Measurements from ENCODE around the gene CHRNA5.

CHRNA5 gene

DNA sequence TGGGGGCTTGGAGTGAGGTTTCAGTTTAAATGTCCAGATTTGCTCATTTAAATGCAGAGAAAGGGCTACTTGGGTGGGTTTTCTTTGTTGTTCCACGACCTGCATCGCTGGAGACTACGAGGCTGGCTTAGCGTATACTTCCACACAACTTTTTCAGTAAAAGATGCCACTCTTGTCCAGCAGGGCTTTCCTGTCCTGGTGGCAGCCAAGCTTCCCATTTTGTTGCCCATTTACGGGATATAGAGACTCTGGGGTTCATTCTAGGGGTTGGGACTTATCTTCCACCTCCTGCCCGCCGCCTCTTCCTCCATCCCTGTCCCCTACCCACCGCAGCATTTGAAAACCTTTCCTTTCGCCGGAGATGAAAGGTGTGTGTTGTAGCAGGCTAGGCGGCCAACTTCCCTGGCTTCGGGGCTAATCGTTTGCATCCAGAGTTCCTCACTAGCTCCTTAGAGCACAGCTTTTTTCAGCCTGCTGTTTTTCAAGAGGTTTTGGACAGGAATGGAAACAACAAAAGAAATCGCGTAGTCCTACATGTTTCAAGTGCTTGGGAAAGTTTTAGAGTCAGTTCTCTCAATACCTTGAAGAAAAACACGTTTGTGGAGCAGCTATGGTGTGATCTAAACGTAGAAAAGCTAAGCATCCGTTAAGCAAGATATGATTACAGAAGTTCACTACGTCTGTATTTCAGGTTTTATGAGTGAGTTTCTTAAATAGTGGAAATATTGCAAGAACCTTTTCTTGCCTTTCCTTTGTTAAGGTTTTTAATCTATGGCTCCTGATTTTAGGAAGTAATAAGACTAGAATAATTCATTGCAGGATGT is 843 bp downstream of the CHRNA5 start:
- H3K9ac ChIP-seq (ENCODE audit: low read depth, low read length), result peak overlapping the region; percentile 92
- H3K4me1 ChIP-seq (ENCODE audit: insufficient read depth, low read length), result peaks cover 5% of the 10 kb centered on the region; the same call in 1 of the 2 replicates
- peak overlapping the region; percentile 97 for H3K4me3 ChIP-seq (ENCODE audit: low read length)
- no peaks in the 10 kb centered on the region for H3K36me3 ChIP-seq (ENCODE audit: insufficient read depth, low read depth, low read length)
- peak overlapping the region; percentile 46 for H3K27ac ChIP-seq (ENCODE audit: low read length)
- H3K9me3 ChIP-seq (ENCODE audit: insufficient read depth, low read depth, low read length), result no peaks in the 10 kb centered on the region
- H3K27me3 ChIP-seq (ENCODE audit: insufficient read depth, low read length), result 0 out of 2 replicates have a peak, but pooled peaks cover 3% of the 10 kb centered on the region

DNA sequence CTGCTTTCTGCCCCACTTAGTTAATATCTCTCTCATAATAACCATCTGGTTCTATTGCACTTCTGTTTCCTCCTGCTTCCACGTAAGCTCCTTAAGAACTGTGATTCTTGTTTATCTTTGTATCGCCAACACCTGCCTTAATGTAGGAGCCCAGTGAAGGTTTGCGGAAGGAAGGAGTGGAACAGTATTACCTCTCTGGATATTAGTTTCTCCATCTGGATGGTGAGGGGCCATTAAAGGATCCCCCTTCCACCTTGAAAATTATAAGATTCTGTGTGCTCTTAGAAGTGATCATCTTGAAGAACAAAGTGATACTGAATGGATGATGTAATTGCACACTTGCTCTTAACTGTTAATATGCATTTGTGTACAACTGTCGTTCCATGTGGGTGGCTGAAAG is 2.2 kb downstream of the CHRNA5 start:
- H3K36me3 ChIP-seq (ENCODE audit: insufficient read depth, low read depth, low read length), result no peaks in the 10 kb centered on the region
- H3K9me3 ChIP-seq (ENCODE audit: insufficient read depth, low read depth, low read length), result no peaks in the 10 kb centered on the region
- no peak overlapping the region for H3K27ac ChIP-seq (ENCODE audit: low read length)
- no peak overlapping the region; the same call in 1 of the 2 replicates for H3K4me3 ChIP-seq (ENCODE audit: low read length)
- H3K9ac ChIP-seq (ENCODE audit: low read depth, low read length), result no peak overlapping the region
- H3K4me1 ChIP-seq (ENCODE audit: insufficient read depth, low read length), result peaks cover 5% of the 10 kb centered on the region; the same call in 1 of the 2 replicates
- 0 out of 2 replicates have a peak, but pooled peaks cover 3% of the 10 kb centered on the region for H3K27me3 ChIP-seq (ENCODE audit: insufficient read depth, low read length)

DNA sequence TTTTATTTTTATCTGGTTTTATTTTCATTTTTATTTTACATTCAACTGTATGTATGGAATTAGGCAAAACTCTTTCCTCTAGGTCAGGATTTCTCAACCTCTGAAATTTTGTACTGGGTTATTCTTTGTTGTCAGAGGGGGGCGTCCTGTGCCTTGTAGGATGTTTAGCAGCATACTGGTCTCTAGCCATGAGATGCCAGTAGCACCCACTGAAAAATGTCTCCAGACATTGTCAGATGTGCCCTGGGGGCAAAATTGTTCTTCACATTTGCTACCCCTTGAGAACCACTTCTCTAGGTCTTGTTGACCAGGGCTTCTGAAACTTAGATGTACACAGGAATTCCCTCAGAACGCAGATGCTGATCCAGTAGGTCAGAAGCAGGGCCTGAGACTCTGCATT is 5.4 kb downstream of the CHRNA5 start:
- Histone ChIP-seq H3K9me3 (ENCODE audit: insufficient read depth, low read depth, low read length) (no peaks in the 10 kb centered on the region), H3K27ac (ENCODE audit: low read length) (no peak overlapping the region), H3K9ac (ENCODE audit: low read depth, low read length) (no peak overlapping the region), H3K27me3 (ENCODE audit: insufficient read depth, low read length) (no peaks in the 10 kb centered on the region), H3K36me3 (ENCODE audit: insufficient read depth, low read depth, low read length) (no peaks in the 10 kb centered on the region), H3K4me1 (ENCODE audit: insufficient read depth, low read length) (no peaks in the 10 kb centered on the region), H3K4me3 (ENCODE audit: low read length) (no peak overlapping the region)

DNA sequence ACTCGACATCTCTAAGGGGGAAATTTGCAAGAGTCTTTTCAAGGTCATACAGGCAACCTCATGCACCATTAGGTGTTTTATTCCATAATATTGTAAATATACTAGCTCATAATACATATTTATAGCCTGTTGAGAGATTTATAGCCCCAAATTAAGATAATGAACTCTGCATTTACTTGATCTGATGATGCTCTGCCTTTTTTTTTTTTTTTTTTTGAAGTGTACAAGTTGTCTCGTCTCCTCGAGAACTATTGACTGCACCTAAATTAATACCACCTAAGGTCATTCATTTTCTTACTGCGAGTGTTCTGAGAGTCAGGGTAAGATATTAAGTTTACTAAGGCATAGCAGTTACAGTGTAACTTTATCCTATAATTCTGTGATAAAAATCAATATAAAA is 6.1 kb downstream of the CHRNA5 start:
- H3K9ac ChIP-seq (ENCODE audit: low read depth, low read length), result no peak overlapping the region

DNA sequence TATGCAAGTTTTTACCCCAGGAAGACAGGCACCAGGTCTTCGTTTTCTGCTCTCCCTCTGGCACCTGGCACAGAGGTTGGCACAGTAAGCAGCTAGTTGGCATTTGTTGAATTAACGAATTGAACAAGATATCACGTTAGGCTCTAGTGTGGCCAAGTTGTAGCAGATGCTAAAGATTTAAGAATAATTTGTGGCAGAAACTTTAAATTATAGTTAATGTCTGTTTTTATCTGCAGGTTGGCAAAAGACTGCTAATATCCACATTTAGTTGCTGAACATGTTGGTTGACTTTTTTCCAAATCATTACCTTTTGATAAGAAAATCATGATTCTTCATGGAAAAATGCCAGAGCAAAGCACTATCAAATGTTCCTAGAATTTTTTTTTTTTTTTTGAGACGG is 8.1 kb downstream of the CHRNA5 start:
- no peak overlapping the region for H3K4me3 ChIP-seq (ENCODE audit: low read length)
- no peak overlapping the region for H3K27ac ChIP-seq (ENCODE audit: low read length)

More for the DNA sequence above, 6.1 kb downstream of the CHRNA5 start:
- no peak overlapping the region for H3K4me3 ChIP-seq (ENCODE audit: low read length)
- H3K36me3 ChIP-seq (ENCODE audit: insufficient read depth, low read depth, low read length), result no peaks in the 10 kb centered on the region
- H3K27me3 ChIP-seq (ENCODE audit: insufficient read depth, low read length), result no peaks in the 10 kb centered on the region
- no peak overlapping the region for H3K27ac ChIP-seq (ENCODE audit: low read length)
- no peaks in the 10 kb centered on the region for H3K9me3 ChIP-seq (ENCODE audit: insufficient read depth, low read depth, low read length)
- no peaks in the 10 kb centered on the region for H3K4me1 ChIP-seq (ENCODE audit: insufficient read depth, low read length)

DNA sequence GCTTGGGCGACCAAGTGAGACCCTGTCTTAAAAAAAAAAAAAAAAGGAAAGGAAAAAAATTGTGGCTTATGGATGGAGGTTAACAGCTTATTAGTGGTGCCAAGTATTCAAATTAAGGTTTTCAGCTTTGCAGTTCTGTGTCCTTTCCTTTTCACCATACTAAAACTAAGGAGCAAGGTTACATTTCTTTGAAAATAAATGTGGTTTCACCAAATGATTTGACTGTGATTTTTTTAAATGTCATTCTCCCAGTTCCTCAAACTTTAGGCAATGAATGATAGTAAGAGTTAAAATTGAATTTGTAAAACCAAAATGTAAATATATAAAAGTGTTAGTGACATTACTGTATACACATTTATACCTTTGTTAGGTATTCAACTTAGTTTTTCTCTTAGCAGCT is 9.6 kb downstream of the CHRNA5 start:
- Histone ChIP-seq H3K36me3 (ENCODE audit: insufficient read depth, low read depth, low read length) (no peaks in the 10 kb centered on the region), H3K9ac (ENCODE audit: low read depth, low read length) (no peak overlapping the region), H3K27me3 (ENCODE audit: insufficient read depth, low read length) (no peaks in the 10 kb centered on the region), H3K4me3 (ENCODE audit: low read length) (no peak overlapping the region), H3K27ac (ENCODE audit: low read length) (no peak overlapping the region), H3K4me1 (ENCODE audit: insufficient read depth, low read length) (no peaks in the 10 kb centered on the region), H3K9me3 (ENCODE audit: insufficient read depth, low read depth, low read length) (no peaks in the 10 kb centered on the region)

More for the DNA sequence above, 8.1 kb downstream of the CHRNA5 start:
- H3K27me3 ChIP-seq (ENCODE audit: insufficient read depth, low read length), result no peaks in the 10 kb centered on the region
- no peaks in the 10 kb centered on the region for H3K9me3 ChIP-seq (ENCODE audit: insufficient read depth, low read depth, low read length)
- no peak overlapping the region for H3K9ac ChIP-seq (ENCODE audit: low read depth, low read length)
- no peaks in the 10 kb centered on the region for H3K36me3 ChIP-seq (ENCODE audit: insufficient read depth, low read depth, low read length)
- no peaks in the 10 kb centered on the region for H3K4me1 ChIP-seq (ENCODE audit: insufficient read depth, low read length)

DNA sequence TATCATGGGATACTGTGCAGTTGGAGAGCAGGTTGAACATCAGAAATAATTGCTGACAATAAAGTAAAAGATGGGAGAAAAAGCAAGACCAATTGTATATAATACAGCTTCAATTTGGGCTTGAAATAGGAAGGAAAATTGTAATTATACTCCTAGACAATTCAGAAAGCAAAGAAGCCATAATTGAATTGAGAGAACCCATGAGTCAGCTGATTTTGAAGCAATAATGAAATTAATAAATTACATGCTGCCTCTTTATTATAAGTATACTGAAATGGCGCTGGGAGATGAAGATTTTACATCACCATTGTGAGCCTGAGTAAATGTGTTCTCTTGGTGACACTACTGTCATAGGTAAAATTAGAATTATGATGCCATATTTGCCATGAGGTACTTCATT is 32.3 kb downstream of the CHRNA5 start:
- no peak overlapping the region for H3K9ac ChIP-seq (ENCODE audit: low read depth, low read length)
- H3K9me3 ChIP-seq (ENCODE audit: insufficient read depth, low read depth, low read length), result no peaks in the 10 kb centered on the region
- H3K36me3 ChIP-seq (ENCODE audit: insufficient read depth, low read depth, low read length), result peaks cover 28% of the 10 kb centered on the region
- H3K27me3 ChIP-seq (ENCODE audit: insufficient read depth, low read length), result no peaks in the 10 kb centered on the region
- no peak overlapping the region for H3K4me3 ChIP-seq (ENCODE audit: low read length)
- H3K27ac ChIP-seq (ENCODE audit: low read length), result no peak overlapping the region
- no peaks in the 10 kb centered on the region for H3K4me1 ChIP-seq (ENCODE audit: insufficient read depth, low read length)

DNA sequence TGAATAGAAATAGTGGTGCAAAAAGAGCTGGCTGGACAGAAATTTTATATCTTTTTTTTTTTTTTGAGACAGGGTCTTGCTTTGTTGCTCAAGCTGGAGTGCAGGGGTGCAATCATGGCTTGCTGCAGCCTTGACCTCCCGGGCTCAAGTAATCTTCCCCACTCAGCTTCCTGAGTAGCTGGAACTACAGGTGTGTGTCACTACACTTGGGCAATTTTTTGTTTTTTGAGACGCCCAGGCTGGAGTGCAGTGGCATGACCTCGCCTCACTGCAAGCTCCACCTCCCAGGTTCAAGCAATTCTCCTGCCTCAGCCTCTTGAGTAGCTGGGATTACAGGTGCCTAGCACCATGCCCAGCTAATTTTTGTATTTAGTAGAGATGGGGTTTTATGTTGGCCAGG is 33.0 kb downstream of the CHRNA5 start:
- H3K27me3 ChIP-seq (ENCODE audit: insufficient read depth, low read length), result no peaks in the 10 kb centered on the region
- no peak overlapping the region for H3K27ac ChIP-seq (ENCODE audit: low read length)
- H3K9me3 ChIP-seq (ENCODE audit: insufficient read depth, low read depth, low read length), result no peaks in the 10 kb centered on the region
- H3K9ac ChIP-seq (ENCODE audit: low read depth, low read length), result no peak overlapping the region
- H3K4me1 ChIP-seq (ENCODE audit: insufficient read depth, low read length), result no peaks in the 10 kb centered on the region
- peaks cover 22% of the 10 kb centered on the region for H3K36me3 ChIP-seq (ENCODE audit: insufficient read depth, low read depth, low read length)
- H3K4me3 ChIP-seq (ENCODE audit: low read length), result no peak overlapping the region

DNA sequence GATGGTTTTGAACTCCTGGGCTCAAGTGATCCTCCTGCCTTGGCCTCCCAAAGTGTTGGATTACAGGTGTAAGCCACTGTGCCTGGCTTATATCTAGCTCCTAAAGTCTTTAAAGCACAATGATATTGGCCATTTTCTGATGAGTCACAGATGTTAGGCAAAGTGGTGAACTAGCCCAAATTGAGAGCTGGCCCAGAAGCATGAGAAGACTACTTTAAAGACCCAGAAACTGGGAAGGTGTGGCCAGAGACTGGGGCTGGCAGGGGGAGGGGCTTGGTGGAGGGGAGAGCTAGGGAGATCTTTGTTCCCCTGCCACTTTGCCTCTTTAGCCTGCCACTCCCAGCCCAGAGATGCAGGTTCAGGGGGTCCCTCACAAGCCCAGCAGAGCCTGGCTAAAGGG is 33.9 kb downstream of the CHRNA5 start:
- no peaks in the 10 kb centered on the region for H3K4me1 ChIP-seq (ENCODE audit: insufficient read depth, low read length)
- H3K4me3 ChIP-seq (ENCODE audit: low read length), result no peak overlapping the region
- peaks cover 13% of the 10 kb centered on the region for H3K36me3 ChIP-seq (ENCODE audit: insufficient read depth, low read depth, low read length)
- H3K9me3 ChIP-seq (ENCODE audit: insufficient read depth, low read depth, low read length), result no peaks in the 10 kb centered on the region
- no peaks in the 10 kb centered on the region for H3K27me3 ChIP-seq (ENCODE audit: insufficient read depth, low read length)
- H3K27ac ChIP-seq (ENCODE audit: low read length), result no peak overlapping the region
- no peak overlapping the region for H3K9ac ChIP-seq (ENCODE audit: low read depth, low read length)

DNA sequence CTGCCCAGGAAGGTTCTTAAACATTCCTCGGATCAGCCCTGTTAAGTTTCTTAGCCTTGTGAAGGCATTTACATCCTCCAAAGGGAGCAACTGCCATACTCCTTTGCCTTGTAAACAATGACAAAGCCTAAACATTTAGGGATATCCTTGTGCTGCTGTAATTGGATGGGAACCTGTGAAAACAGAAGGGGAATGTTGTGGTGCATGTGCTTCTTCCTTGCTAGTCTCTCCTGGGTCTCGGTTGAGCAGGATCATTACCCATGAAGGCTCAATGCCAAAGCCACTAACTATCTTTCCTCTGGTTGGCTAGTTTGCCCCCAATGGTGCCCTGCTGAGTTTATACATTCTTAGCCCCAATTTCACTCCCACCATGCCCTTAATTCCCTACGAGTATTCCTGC is 38.1 kb downstream of the CHRNA5 start:
- peaks cover 15% of the 10 kb centered on the region; the same call in 1 of the 2 replicates for H3K9me3 ChIP-seq (ENCODE audit: insufficient read depth, low read depth, low read length)
- no peaks in the 10 kb centered on the region for H3K4me1 ChIP-seq (ENCODE audit: insufficient read depth, low read length)
- H3K27me3 ChIP-seq (ENCODE audit: insufficient read depth, low read length), result no peaks in the 10 kb centered on the region
- H3K27ac ChIP-seq (ENCODE audit: low read length), result no peak overlapping the region
- peaks cover 3% of the 10 kb centered on the region; the same call in 1 of the 2 replicates for H3K36me3 ChIP-seq (ENCODE audit: insufficient read depth, low read depth, low read length)
- H3K4me3 ChIP-seq (ENCODE audit: low read length), result no peak overlapping the region; the same call in 1 of the 2 replicates
- H3K9ac ChIP-seq (ENCODE audit: low read depth, low read length), result no peak overlapping the region

DNA sequence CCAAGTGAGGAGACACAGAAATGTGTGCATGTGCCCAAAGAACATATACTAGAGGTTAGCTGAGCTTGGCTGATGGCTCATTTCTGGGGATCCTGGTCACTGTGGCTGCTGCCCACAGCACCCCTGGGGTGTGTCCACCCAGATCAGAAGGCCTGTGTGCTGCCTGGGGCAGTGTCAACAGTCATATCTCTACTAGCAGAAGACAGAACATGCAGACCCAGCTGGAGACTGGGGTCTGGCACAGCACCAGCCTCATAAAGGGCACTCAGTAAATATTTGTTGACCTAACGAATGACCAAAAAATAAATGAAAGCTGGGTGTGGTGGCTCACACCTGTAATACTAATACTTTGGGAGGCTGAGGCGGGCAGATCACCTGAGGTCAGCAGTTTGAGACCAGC is 39.1 kb downstream of the CHRNA5 start:
- H3K27me3 ChIP-seq (ENCODE audit: insufficient read depth, low read length), result no peaks in the 10 kb centered on the region
- H3K9ac ChIP-seq (ENCODE audit: low read depth, low read length), result no peak overlapping the region
- H3K36me3 ChIP-seq (ENCODE audit: insufficient read depth, low read depth, low read length), result peaks cover 3% of the 10 kb centered on the region; the same call in 1 of the 2 replicates
- no peaks in the 10 kb centered on the region for H3K4me1 ChIP-seq (ENCODE audit: insufficient read depth, low read length)
- no peak overlapping the region for H3K4me3 ChIP-seq (ENCODE audit: low read length)
- H3K27ac ChIP-seq (ENCODE audit: low read length), result no peak overlapping the region
- H3K9me3 ChIP-seq (ENCODE audit: insufficient read depth, low read depth, low read length), result peaks cover 15% of the 10 kb centered on the region; the same call in 1 of the 2 replicates

DNA sequence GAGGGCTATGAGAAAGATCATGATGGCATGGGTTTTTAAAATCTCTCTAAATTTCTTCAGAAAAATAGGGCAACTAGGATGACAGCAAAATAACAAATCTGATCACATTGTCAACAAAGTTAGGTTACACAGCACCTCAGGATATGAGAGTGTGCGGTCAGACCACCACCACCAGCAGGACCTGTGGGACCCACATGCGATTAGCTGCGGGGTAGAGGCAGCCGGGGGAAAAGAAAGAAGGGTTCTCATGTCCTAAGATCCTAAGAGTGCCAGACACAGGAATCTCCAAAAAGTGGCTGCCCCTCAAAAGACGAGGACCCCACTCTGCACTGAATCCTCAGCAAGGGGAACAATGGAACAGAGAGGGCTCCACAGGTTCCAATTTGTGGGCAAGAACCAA is 39.9 kb downstream of the CHRNA5 start:
- Histone ChIP-seq H3K9ac (ENCODE audit: low read depth, low read length) (no peak overlapping the region), H3K4me3 (ENCODE audit: low read length) (no peak overlapping the region), H3K4me1 (ENCODE audit: insufficient read depth, low read length) (no peaks in the 10 kb centered on the region), H3K9me3 (ENCODE audit: insufficient read depth, low read depth, low read length) (peaks cover 15% of the 10 kb centered on the region; the same call in 1 of the 2 replicates), H3K36me3 (ENCODE audit: insufficient read depth, low read depth, low read length) (peaks cover 3% of the 10 kb centered on the region; the same call in 1 of the 2 replicates), H3K27me3 (ENCODE audit: insufficient read depth, low read length) (no peaks in the 10 kb centered on the region), H3K27ac (ENCODE audit: low read length) (no peak overlapping the region)
